Heart right ventricle (tissue), 16 donors: Measurements from ENCODE around the gene TNNT3. TPM values are rescaled to one million over a fixed set of nuclear protein-coding genes. Genes with fewer than 3 reads are reported as not detected.

Experiments used
- ATAC-seq, 8 donors: fragments of 200-7000 bp; cut with Tn5 transposase; one replicate each; pipeline ENCODE4 v1.9.1; 2020; ENCODE audit warnings: mild to moderate bottlenecking in 8 of 8, moderate library complexity in 8 of 8, moderate number of reproducible peaks in 1 of 8
- DNase-seq, 2 donors: peaks; one replicate each; pipeline ENCODE4 v3.0.0-alpha.2; 2020
- H3K27ac ChIP-seq, 10 donors: fragments of 200-600 bp; sonication (generic) in 2 of 10; one replicate each; pipeline versions ENCODE4 v1.5.0 to v1.8.0; 2020 to 2022; ENCODE audit warnings: mild to moderate bottlenecking in 3 of 10
- H3K27me3 ChIP-seq, 7 donors: fragments of 200-600 bp; one replicate each; pipeline ENCODE4 v1.8.0; 2021 to 2022; ENCODE audit warnings: mild to moderate bottlenecking in 2 of 7
- H3K36me3 ChIP-seq, 9 donors: fragments of 200-600 bp; sonication (generic) in 1 of 9; one replicate each; pipeline versions ENCODE4 v1.5.0 to v1.8.0; 2020 to 2022; ENCODE audit warnings: mild to moderate bottlenecking in 2 of 9
- H3K4me1 ChIP-seq, 9 donors: fragments of 200-600 bp; sonication (generic) in 1 of 9; one replicate each; pipeline versions ENCODE4 v1.5.0 to v1.8.0; 2020 to 2022; ENCODE audit warnings: mild to moderate bottlenecking in 4 of 9
- H3K4me3 ChIP-seq, 10 donors: fragments of 200-600 bp; sonication (generic) in 2 of 10; one replicate each; pipeline versions ENCODE4 v1.5.0 to v1.8.0; 2020 to 2022; ENCODE audit warnings: mild to moderate bottlenecking in 7 of 10, moderate library complexity in 2 of 10
- H3K9me3 ChIP-seq, 11 donors: fragments of 200-600 bp in 10 of 11; sonication (generic) in 2 of 11; one replicate each; pipeline versions ENCODE4 v1.5.0 to v1.8.0; 2013 to 2022; ENCODE audit warnings: mild to moderate bottlenecking in 2 of 11, control low read depth in 1 of 11, moderate library complexity in 1 of 11
- CTCF ChIP-seq, 9 donors: fragments of 200-600 bp; sonication (generic) in 2 of 9; IDR thresholded peaks; one replicate each; pipeline versions ENCODE4 v1.5.0 to v1.8.0; 2021 to 2022; ENCODE audit warnings: antibody characterized with exemption in 9 of 9, mild to moderate bottlenecking in 5 of 9, moderate library complexity in 1 of 9
- WGBS, 2 donors: extraction: QIAGEN DNeasy Blood & Tissue Kit; methylation state at CpG; one replicate each; pipeline ENCODE4 v1.1.7; 2013; ENCODE audit warnings: inconsistent platforms in 1 of 2; 5-methylcytosine and 5-hydroxymethylcytosine counted together
- intact Hi-C, 10 donors: fragments of 100-400 bp; cut with DNase I; formaldehyde crosslinking; loops; one replicate each; pipeline versions ENCODE4 v1.11.1 to v1.14.2; 2022
- polyA plus RNA-seq, 2 donors: library from polyadenylated mRNA; stranded (reverse); fragments of 200-250 nt; gene quantifications; one replicate each; pipeline ENCODE4 v1.2.3, GENCODE V29; 2013
- total RNA-seq, 10 donors: library from RNA; stranded (reverse); fragmentation: NEBNext Ultra II Directional in 3 of 10; extraction: Animal tissue kit (Norgen Biotek cat#: 25700) in 3 of 10; gene quantifications; one replicate each; pipeline versions ENCODE4 v1.2.1 to v1.2.4, GENCODE V29; 2021 to 2023
- donor health status: Arrhythmogenic right ventricular cardiomyopathy.
- donor health status: ischemic (EF 13 %, LVEDD 7.1; RV severe dilation, severe dysfunction).
- donor health status: healthy with polysubstance abuse.
- donor health status: DM: no; HTN: yes; CAD: no.
- donor health status: DM: no; HTN: no; CAD: no.
- donor health status: ischemic (EF 25% LVEDD 6.9; RV normal size, moderate dysfunction).
- donor health status: ischemic (EF 25% LVEDD 5.7; RV mildly dilated, moderate dysfunction).
- donor health status: healthy.
- donor health status: DM: yes; HTN: yes; CAD: no.
- donor health status: Ischemic cardiomyopathy.
- donor health status: ischemic (EF 35%, LVEDD 5.7; RV mildly dilated, moderate dysfunction).
- donor health status: nonischemic (EF 11% LVEDD 7.7; RV severe dilation, severe dysfunction).
- donor health status: DM: yes; HTN: yes; CAD: no.
- donor health status: PGD.
- donor health status: ischemic (EF 29% LVEDD 5.4; RV normal size, mild dysfunction).
- donor health status: nonischemic (EF 23%, LVEDD 6.1; RV moderate dilation, normal function).

Gene TNNT3
- total and polyA plus RNA-seq, 12 donors = 12.5 to 49.9 (median 44.4) TPM

GRCh38 chr11:1968454-1969002, 49.0 kb downstream of the TNNT3 start:
- H3K27ac ChIP-seq = no peak overlapping the region
- no CpG with 5 or more reads among the region's 24 CpGs for WGBS, 2 donors
- no peaks in the 10 kb centered on the region for H3K36me3 ChIP-seq
- intact Hi-C loops = no loop called here
- no peaks in the 10 kb centered on the region for H3K27me3 ChIP-seq
- ATAC-seq (peak; percentile 19 to 71 (median 51)), DNase-seq (no peak)
- TF ChIP-seq CTCF (IDR thresholded peaks at IDR 0.05) = no peak
- no peaks in the 10 kb centered on the region for H3K9me3 ChIP-seq
- no peaks in the 10 kb centered on the region for H3K4me1 ChIP-seq
- H3K4me3 ChIP-seq = no peak overlapping the region

GRCh38 chr11:1969035-1969434, 49.5 kb downstream of the TNNT3 start:
- DNase-seq = no peak
- H3K9me3 ChIP-seq = no peaks in the 10 kb centered on the region
- TF ChIP-seq CTCF (IDR thresholded peaks at IDR 0.05) = no peak
- no peaks in the 10 kb centered on the region for H3K4me1 ChIP-seq
- no peak overlapping the region for H3K27ac ChIP-seq
- H3K27me3 ChIP-seq = no peaks in the 10 kb centered on the region
- no peaks in the 10 kb centered on the region for H3K36me3 ChIP-seq
- no CpG with 5 or more reads among the region's 21 CpGs for WGBS, 2 donors
- no peak overlapping the region for H3K4me3 ChIP-seq
- intact Hi-C loops = no loop called here
- peak; percentile 63 to 78 (median 70) for ATAC-seq

GRCh38 chr11:1969776-1970175, 50.3 kb downstream of the TNNT3 start:
- intact Hi-C loops = no loop called here
- H3K4me1 ChIP-seq = no peaks in the 10 kb centered on the region
- H3K36me3 ChIP-seq = no peaks in the 10 kb centered on the region
- no peaks in the 10 kb centered on the region for H3K9me3 ChIP-seq
- DNase-seq = no peak
- no peak overlapping the region for H3K4me3 ChIP-seq
- no peak overlapping the region for H3K27ac ChIP-seq
- no peak for TF ChIP-seq CTCF (IDR thresholded peaks at IDR 0.05)
- ATAC-seq = no peak
- H3K27me3 ChIP-seq = no peaks in the 10 kb centered on the region
- no CpG with 5 or more reads among the region's 23 CpGs for WGBS, 2 donors

GRCh38 chr11:1970956-1971355, 51.5 kb downstream of the TNNT3 start:
- no peak for DNase-seq
- H3K4me1 ChIP-seq = no peaks in the 10 kb centered on the region
- no peak for ATAC-seq
- no peak for TF ChIP-seq CTCF (IDR thresholded peaks at IDR 0.05)
- no peaks in the 10 kb centered on the region for H3K27me3 ChIP-seq
- intact Hi-C loops = no loop called here
- H3K27ac ChIP-seq = no peak overlapping the region
- H3K9me3 ChIP-seq = no peaks in the 10 kb centered on the region
- no peak overlapping the region for H3K4me3 ChIP-seq
- no peaks in the 10 kb centered on the region for H3K36me3 ChIP-seq
- WGBS, 2 donors = 76 to 90% methylated on average over 10 of the region's 15 CpGs
